ENCODE results near the gene PRKCE. TPM values are rescaled to one million over a fixed set of nuclear protein-coding genes. Genes with fewer than 3 reads are reported as not detected.
"Not testable (repeated sequence)": the region's sequence is repeated elsewhere in the genome, so short reads cannot be mapped to it uniquely, and the experiment has no call there.

Gene PRKCE
- total and polyA plus RNA-seq, 3 experiments from 2014 or later = 3.1 to 9.6 (median 7.9) TPM

DNA sequence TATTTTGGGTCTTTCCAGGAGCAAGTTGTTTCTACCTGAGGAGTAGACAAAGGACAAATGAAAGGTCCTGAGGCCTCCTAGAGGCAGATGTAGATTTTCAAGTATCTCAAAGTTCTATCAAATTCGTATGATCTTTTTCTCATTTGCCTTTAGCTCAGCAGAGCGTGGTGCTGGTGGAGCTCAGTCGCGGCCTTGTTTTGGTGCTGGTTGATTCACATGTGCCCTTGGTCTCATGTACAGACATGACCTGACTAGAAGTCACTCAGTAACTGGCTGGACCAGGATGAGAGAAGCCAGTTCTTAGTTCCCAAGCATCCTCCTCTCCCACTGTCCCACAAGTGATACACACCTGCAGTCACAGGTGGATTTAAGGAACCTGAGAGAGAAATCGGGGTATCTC, 264.0 kb downstream of the PRKCE start:
- Mint-ChIP-seq H3K9me3 (no peaks in the 10 kb centered on the region), H3K27me3 (no peaks in the 10 kb centered on the region), H3K4me3 (no peak overlapping the region), H3K27ac (no peak overlapping the region), H3K36me3 (peaks cover 0 to 4% (median 0%) of the 10 kb centered on the region in 3 donors), H3K4me1 (peaks cover 0 to 3% (median 2%) of the 10 kb centered on the region in 3 donors)
- H3K36me3 ChIP-seq (ENCODE audit: insufficient read depth, low read length) = no peaks in the 10 kb centered on the region
- ChIA-PET POLR2A (no interaction called here), CTCF (no interaction called here)
- H3K27ac ChIP-seq (ENCODE audit: low read depth, low read length) = no peak overlapping the region
- DNase-seq = no peak
- H3K4me3 ChIP-seq (ENCODE audit: low read length) = no peak overlapping the region
- H3K4me1 ChIP-seq (ENCODE audit: insufficient read depth, low read length) = no peaks in the 10 kb centered on the region
- no peaks in the 10 kb centered on the region for H3K9me3 ChIP-seq (ENCODE audit: low read length)
- no peaks in the 10 kb centered on the region for H3K27me3 ChIP-seq (ENCODE audit: insufficient read depth, low read length, poor library complexity, severe bottlenecking)

DNA sequence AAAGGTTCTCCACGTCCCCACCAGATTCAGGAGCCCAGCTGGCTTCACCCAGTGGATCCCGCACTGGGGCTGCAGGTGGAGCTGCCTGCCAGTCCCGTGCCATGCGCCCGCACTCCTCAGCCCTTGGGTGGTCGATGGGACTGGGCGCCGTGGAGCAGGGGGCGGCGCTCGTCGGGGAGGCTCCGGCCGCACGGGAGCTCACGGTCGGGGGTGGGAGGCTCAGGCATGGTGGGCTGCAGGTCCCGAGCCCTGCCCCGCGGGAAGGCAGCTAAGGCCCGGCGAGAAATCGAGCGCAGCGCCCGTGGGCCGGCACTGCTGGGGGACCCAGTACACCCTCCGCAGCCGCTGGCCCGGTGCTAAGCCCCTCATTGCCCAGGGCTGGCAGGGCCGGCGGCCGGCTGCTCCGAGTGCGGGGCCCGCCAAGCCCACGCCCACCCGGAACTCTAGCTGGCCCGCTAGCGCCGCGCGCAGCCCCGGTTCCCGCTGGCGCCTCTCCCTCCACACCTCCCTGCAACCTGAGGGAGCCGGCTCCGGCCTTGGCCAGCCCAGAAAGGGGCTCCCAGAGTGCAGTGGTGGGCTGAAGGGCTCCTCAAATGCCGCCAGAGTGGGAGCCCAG, 266.2 kb downstream of the PRKCE start:
- H3K4me3 Mint-ChIP-seq; H3K9me3 Mint-ChIP-seq; H3K27me3 ChIP-seq (ENCODE audit: insufficient read depth, low read length, poor library complexity, severe bottlenecking); H3K27me3 Mint-ChIP-seq; H3K27ac ChIP-seq (ENCODE audit: low read depth, low read length); H3K36me3 Mint-ChIP-seq; H3K9me3 ChIP-seq (ENCODE audit: low read length); CTCF ChIA-PET; DNase-seq; H3K4me1 Mint-ChIP-seq; H3K36me3 ChIP-seq (ENCODE audit: insufficient read depth, low read length); H3K4me3 ChIP-seq (ENCODE audit: low read length); H3K27ac Mint-ChIP-seq; H3K4me1 ChIP-seq (ENCODE audit: insufficient read depth, low read length): not testable (repeated sequence)
- POLR2A ChIA-PET = interaction anchor here (0.5 kb wide), 1 partner anchor 556 kb away, joined by 6 read pairs; no protein-coding TSS in a partner anchor

DNA sequence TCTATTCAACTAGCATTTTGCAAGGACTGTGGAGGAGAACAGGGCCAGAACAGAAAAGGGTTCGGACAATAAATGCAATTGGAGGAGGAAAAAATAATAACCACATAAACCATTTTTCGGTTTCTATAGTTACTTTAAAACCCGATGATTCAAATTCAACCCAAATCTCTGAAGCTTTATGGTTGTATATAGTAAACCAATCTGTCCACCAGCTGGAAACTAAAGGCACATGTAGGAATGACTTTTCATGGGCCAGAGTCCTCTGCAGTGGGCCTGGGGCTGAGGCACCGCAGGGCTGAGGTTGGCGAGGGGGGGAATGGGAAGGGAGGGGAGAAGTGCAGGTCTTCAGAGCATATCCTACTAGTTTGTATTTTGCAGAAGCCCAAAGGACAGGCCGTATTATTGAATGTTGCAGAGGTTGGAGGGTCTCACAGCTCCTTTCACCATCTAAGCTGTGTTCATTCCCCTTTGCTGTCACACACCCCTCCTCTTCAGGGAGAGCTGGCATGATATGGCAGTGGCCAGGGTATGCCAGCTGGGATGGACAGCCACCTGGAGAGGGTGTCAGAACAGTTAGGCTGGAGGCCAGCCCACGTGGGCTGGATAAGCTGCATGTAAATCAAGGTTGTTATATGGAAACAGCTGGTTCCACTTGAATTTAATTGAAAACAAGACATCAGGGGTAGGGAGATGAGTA, 267.1 kb downstream of the PRKCE start:
- Mint-ChIP-seq H3K9me3 (no peaks in the 10 kb centered on the region), H3K27ac (no peak overlapping the region), H3K4me1 (peaks cover 0 to 3% (median 2%) of the 10 kb centered on the region in 3 donors), H3K27me3 (no peaks in the 10 kb centered on the region), H3K36me3 (peaks cover 0 to 4% (median 0%) of the 10 kb centered on the region in 3 donors), H3K4me3 (no peak overlapping the region)
- no peaks in the 10 kb centered on the region for H3K36me3 ChIP-seq (ENCODE audit: insufficient read depth, low read length)
- H3K4me1 ChIP-seq (ENCODE audit: insufficient read depth, low read length) = no peaks in the 10 kb centered on the region
- H3K27me3 ChIP-seq (ENCODE audit: insufficient read depth, low read length, poor library complexity, severe bottlenecking) = no peaks in the 10 kb centered on the region
- ChIA-PET CTCF (no interaction called here), POLR2A (no interaction called here)
- no peak overlapping the region for H3K4me3 ChIP-seq (ENCODE audit: low read length)
- DNase-seq = no peak
- H3K9me3 ChIP-seq (ENCODE audit: low read length) = no peaks in the 10 kb centered on the region
- H3K27ac ChIP-seq (ENCODE audit: low read depth, low read length) = no peak overlapping the region

DNA sequence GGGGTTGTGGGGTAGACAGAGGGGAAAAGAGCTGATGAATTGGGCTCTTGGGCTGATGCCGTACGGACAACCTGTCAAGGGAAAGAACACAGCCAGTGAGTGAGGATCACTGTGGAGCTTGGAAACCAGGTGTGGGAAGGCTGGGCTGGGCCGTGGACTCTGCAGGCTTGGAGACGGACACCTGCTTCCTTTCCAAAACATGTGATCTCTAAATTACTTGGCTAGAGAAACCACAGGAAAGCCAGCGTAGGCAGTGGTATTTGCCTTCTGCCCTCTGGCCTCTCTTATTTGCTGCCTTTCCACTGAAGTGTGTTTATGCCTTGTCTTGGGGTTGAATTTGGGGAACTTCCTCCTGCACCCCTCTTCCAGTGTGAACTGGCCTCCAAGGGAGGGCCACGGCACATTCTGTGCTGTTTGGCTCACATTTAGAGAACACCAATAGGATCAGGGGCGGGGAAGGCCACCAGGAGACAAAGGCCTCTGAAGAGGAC, 267.7 kb downstream of the PRKCE start:
- no peaks in the 10 kb centered on the region for H3K27me3 ChIP-seq (ENCODE audit: insufficient read depth, low read length, poor library complexity, severe bottlenecking)
- POLR2A ChIA-PET = no interaction called here
- no peak for DNase-seq
- H3K4me3 ChIP-seq (ENCODE audit: low read length) = no peak overlapping the region
- no peaks in the 10 kb centered on the region for H3K36me3 ChIP-seq (ENCODE audit: insufficient read depth, low read length)
- H3K9me3 ChIP-seq (ENCODE audit: low read length) = no peaks in the 10 kb centered on the region
- H3K9me3 Mint-ChIP-seq = no peaks in the 10 kb centered on the region
- H3K27ac Mint-ChIP-seq = no peak overlapping the region
- no peak overlapping the region for H3K4me3 Mint-ChIP-seq
- CTCF ChIA-PET = no interaction called here
- H3K4me1 Mint-ChIP-seq = peaks cover 0 to 3% (median 2%) of the 10 kb centered on the region in 3 donors
- no peaks in the 10 kb centered on the region for H3K27me3 Mint-ChIP-seq
- H3K27ac ChIP-seq (ENCODE audit: low read depth, low read length) = no peak overlapping the region
- H3K4me1 ChIP-seq (ENCODE audit: insufficient read depth, low read length) = no peaks in the 10 kb centered on the region
- H3K36me3 Mint-ChIP-seq = peaks cover 0 to 4% (median 0%) of the 10 kb centered on the region in 3 donors

DNA sequence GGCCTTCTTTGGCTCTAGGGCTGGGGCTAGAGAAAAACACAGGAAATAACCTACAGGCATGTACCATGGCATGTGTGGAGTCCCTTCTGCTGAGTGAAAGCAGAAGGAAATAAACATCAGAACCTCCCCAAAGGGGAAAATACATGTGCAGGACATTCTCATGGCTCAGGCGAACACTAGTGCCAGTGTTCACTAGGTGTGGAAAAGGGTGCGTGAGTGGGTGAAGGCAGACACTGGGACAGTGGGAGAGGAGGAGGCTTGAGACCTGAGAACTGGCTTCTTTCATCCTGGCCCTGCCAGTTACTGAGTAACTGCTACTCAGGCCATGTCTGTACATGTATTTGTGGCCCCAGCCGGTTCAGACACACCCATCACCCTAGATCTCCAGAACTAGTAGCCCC, 268.2 kb downstream of the PRKCE start:
- Mint-ChIP-seq H3K27me3 (no peaks in the 10 kb centered on the region), H3K36me3 (peaks cover 0 to 1% (median 0%) of the 10 kb centered on the region in 3 donors), H3K9me3 (no peaks in the 10 kb centered on the region), H3K4me3 (no peak overlapping the region), H3K4me1 (peaks cover 0 to 3% (median 2%) of the 10 kb centered on the region in 3 donors), H3K27ac (no peak overlapping the region)
- H3K9me3 ChIP-seq (ENCODE audit: low read length) = no peaks in the 10 kb centered on the region
- H3K27me3 ChIP-seq (ENCODE audit: insufficient read depth, low read length, poor library complexity, severe bottlenecking) = no peaks in the 10 kb centered on the region
- CTCF ChIA-PET = no interaction called here
- DNase-seq = no peak
- H3K4me1 ChIP-seq (ENCODE audit: insufficient read depth, low read length) = no peaks in the 10 kb centered on the region
- no peak overlapping the region for H3K27ac ChIP-seq (ENCODE audit: low read depth, low read length)
- no peak overlapping the region for H3K4me3 ChIP-seq (ENCODE audit: low read length)
- no peaks in the 10 kb centered on the region for H3K36me3 ChIP-seq (ENCODE audit: insufficient read depth, low read length)
- POLR2A ChIA-PET = no interaction called here

DNA sequence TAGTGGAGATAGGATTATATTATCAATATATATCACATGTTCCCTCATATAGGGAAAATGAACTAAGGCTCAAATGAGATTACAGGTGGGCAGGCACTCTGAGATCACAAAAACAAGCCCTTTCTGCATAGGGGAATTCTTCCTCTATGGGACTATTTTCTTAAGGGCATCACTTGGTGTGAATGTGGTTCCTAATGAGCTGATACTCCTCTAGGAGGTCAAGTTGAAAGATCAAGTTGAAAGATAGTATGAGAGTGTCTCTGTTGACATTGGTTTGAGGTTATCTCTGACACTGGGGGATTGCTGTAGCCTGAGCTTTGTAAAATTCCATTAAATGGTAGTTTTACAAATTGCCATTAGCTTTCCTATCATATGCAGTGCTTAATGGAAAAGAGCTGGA, 270.4 kb downstream of the PRKCE start:
- DNase-seq = no peak
- Histone ChIP-seq H3K27me3 (ENCODE audit: insufficient read depth, low read length, poor library complexity, severe bottlenecking) (no peaks in the 10 kb centered on the region), H3K4me3 (ENCODE audit: low read length) (no peak overlapping the region), H3K9me3 (ENCODE audit: low read length) (no peaks in the 10 kb centered on the region), H3K27ac (ENCODE audit: low read depth, low read length) (no peak overlapping the region), H3K4me1 (ENCODE audit: insufficient read depth, low read length) (no peaks in the 10 kb centered on the region), H3K36me3 (ENCODE audit: insufficient read depth, low read length) (no peaks in the 10 kb centered on the region)
- Mint-ChIP-seq H3K4me3 (no peak overlapping the region), H3K36me3 (peaks cover 0 to 1% (median 0%) of the 10 kb centered on the region in 3 donors), H3K9me3 (no peaks in the 10 kb centered on the region), H3K27ac (no peak overlapping the region), H3K4me1 (peaks cover 0 to 2% (median 0%) of the 10 kb centered on the region in 3 donors), H3K27me3 (no peaks in the 10 kb centered on the region)
- CTCF ChIA-PET = no interaction called here
- POLR2A ChIA-PET = no interaction called here

DNA sequence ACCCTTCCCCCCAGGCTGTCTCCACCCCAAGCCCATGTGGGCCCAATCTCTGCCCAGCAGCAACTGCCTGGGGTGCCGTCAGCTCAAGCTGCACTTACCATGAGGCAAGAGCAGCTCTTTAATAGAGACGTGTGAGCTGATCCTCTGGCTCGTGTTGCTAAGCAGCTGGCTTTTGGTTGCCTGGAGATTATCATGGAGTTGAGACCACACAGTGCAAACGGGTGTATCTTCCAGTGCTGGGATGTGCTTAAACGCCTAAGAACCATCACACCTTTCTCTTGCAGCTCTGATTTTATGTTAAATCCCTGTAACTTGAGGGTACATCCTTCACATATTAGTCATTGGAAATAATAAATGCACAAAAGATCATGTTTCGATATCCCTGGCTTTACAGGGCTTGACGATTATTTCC, 271.1 kb downstream of the PRKCE start:
- no peak for DNase-seq
- H3K36me3 Mint-ChIP-seq = peaks cover 0 to 1% (median 0%) of the 10 kb centered on the region in 3 donors
- Histone ChIP-seq H3K36me3 (ENCODE audit: insufficient read depth, low read length) (no peaks in the 10 kb centered on the region), H3K9me3 (ENCODE audit: low read length) (no peaks in the 10 kb centered on the region), H3K27ac (ENCODE audit: low read depth, low read length) (no peak overlapping the region), H3K4me3 (ENCODE audit: low read length) (no peak overlapping the region), H3K27me3 (ENCODE audit: insufficient read depth, low read length, poor library complexity, severe bottlenecking) (no peaks in the 10 kb centered on the region), H3K4me1 (ENCODE audit: insufficient read depth, low read length) (no peaks in the 10 kb centered on the region)
- H3K9me3 Mint-ChIP-seq = no peaks in the 10 kb centered on the region
- ChIA-PET CTCF (no interaction called here), POLR2A (no interaction called here)
- H3K4me3 Mint-ChIP-seq = no peak overlapping the region
- H3K27me3 Mint-ChIP-seq = no peaks in the 10 kb centered on the region
- peaks cover 0 to 2% (median 0%) of the 10 kb centered on the region in 3 donors for H3K4me1 Mint-ChIP-seq
- no peak overlapping the region for H3K27ac Mint-ChIP-seq

DNA sequence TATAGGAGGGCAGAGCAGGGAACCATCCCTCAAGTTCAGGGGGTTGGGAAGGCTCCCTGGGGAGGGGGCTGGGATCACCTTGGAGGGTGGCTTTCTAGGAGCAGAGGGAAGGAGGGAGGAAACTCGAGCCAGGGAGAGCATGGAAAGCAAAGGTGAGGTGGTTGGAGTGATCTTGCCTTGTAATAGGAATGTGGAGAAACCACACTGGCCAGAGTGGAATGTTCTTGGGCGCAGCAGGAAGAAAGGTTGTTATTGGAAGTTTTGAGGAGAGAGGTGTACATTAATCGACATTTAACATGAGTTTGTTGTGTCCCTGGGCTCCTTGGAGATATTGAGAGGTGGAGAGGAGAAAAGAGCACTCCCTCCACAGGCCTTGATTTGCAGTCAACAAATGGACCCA, 272.2 kb downstream of the PRKCE start:
- H3K4me1 Mint-ChIP-seq = peaks cover 0 to 2% (median 0%) of the 10 kb centered on the region in 3 donors
- Histone ChIP-seq H3K36me3 (ENCODE audit: insufficient read depth, low read length) (no peaks in the 10 kb centered on the region), H3K4me1 (ENCODE audit: insufficient read depth, low read length) (no peaks in the 10 kb centered on the region), H3K9me3 (ENCODE audit: low read length) (no peaks in the 10 kb centered on the region), H3K27ac (ENCODE audit: low read depth, low read length) (no peak overlapping the region), H3K4me3 (ENCODE audit: low read length) (no peak overlapping the region), H3K27me3 (ENCODE audit: insufficient read depth, low read length, poor library complexity, severe bottlenecking) (no peaks in the 10 kb centered on the region)
- POLR2A ChIA-PET = no interaction called here
- CTCF ChIA-PET = no interaction called here
- H3K27me3 Mint-ChIP-seq = no peaks in the 10 kb centered on the region
- H3K9me3 Mint-ChIP-seq = no peaks in the 10 kb centered on the region
- no peak overlapping the region for H3K27ac Mint-ChIP-seq
- peaks cover 0 to 1% (median 0%) of the 10 kb centered on the region in 3 donors for H3K36me3 Mint-ChIP-seq
- no peak overlapping the region for H3K4me3 Mint-ChIP-seq
- no peak for DNase-seq
